ENCODE measurements around the gene SLAMF9. TPM values are rescaled to one million over a fixed set of nuclear protein-coding genes. Genes with fewer than 3 reads are reported as not detected.

Gene SLAMF9
- total RNA-seq, 1 experiment from 2014 or later: 0.36 TPM

DNA sequence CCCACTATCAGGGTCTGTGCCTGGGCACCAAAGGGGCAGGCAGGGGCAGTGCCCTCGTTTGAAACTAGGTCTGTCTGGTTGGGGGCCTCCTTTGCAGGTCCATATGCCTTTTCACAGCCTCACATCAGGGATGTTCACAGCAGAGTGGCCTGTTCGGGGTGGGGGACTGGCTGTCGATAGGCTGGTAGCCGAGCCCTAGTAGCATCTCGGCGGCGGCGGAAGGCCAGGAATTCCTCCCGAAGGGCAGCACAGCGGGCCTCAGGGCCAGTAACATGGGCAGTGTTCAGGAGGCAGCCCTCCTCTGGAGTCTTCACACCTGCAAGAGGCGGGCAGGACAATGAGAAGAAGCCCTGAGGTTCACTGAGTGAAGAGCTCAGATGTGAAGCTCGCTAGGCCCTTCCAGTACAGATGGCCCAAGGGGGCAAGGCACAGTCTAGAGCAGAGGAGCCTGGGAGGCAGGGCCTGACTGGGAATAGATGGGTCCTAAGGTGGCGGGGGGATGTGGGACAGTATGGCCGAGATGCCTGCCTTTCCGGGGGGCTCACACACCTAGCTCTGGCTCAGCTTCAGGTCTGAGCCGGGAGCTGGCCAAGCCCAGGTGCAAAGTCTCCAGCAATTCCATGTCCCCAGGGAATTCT lies 26.7 kb downstream of the SLAMF9 start:
- no peaks in the 10 kb centered on the region; the same call in 1 of the 2 replicates for H3K36me3 ChIP-seq (ENCODE audit: control insufficient read depth, insufficient read depth, low read length)
- no peaks in the 10 kb centered on the region for H3K9me3 ChIP-seq
- ChIA-PET POLR2A (no interaction called here), CTCF (no interaction called here)
- H3K27me3 ChIP-seq (replicated peaks; ENCODE audit: control insufficient read depth, insufficient read depth, low read length): no peaks in the 10 kb centered on the region
- H3K36me3 Mint-ChIP-seq (ENCODE audit: insufficient read depth, unreplicated experiment): peaks cover 56% of the 10 kb centered on the region
- no peak for DNase-seq
- H3K4me3 Mint-ChIP-seq (ENCODE audit: unreplicated experiment): no peak overlapping the region
- H3K4me3 ChIP-seq (ENCODE audit: low read depth, low read length): no peak overlapping the region
- TF ChIP-seq, protein P1, sequence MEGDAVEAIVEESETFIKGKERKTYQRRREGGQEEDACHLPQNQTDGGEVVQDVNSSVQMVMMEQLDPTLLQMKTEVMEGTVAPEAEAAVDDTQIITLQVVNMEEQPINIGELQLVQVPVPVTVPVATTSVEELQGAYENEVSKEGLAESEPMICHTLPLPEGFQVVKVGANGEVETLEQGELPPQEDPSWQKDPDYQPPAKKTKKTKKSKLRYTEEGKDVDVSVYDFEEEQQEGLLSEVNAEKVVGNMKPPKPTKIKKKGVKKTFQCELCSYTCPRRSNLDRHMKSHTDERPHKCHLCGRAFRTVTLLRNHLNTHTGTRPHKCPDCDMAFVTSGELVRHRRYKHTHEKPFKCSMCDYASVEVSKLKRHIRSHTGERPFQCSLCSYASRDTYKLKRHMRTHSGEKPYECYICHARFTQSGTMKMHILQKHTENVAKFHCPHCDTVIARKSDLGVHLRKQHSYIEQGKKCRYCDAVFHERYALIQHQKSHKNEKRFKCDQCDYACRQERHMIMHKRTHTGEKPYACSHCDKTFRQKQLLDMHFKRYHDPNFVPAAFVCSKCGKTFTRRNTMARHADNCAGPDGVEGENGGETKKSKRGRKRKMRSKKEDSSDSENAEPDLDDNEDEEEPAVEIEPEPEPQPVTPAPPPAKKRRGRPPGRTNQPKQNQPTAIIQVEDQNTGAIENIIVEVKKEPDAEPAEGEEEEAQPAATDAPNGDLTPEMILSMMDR (IDR thresholded peaks at IDR 0.05; ENCODE audit: insufficient read depth in 1 of 2, low read depth in 1 of 2, low read length in 1 of 2, severe bottlenecking in 1 of 2, unreplicated experiment in 1 of 2): no peak
- H3K4me1 ChIP-seq: peaks cover 26% of the 10 kb centered on the region
- no peak overlapping the region for H3K27ac Mint-ChIP-seq (ENCODE audit: unreplicated experiment)
- intact Hi-C loops (cut with micrococcal nuclease; ENCODE audit: unreplicated experiment): no loop called here
- no TSS peak for BruUV-seq (replicated peaks)
- H3K4me1 Mint-ChIP-seq (ENCODE audit: low read depth, unreplicated experiment): peaks cover 29% of the 10 kb centered on the region
- no peaks in the 10 kb centered on the region for H3K27me3 Mint-ChIP-seq (ENCODE audit: insufficient read depth, unreplicated experiment)
- no peaks in the 10 kb centered on the region for H3K9me3 Mint-ChIP-seq (ENCODE audit: unreplicated experiment)

DNA sequence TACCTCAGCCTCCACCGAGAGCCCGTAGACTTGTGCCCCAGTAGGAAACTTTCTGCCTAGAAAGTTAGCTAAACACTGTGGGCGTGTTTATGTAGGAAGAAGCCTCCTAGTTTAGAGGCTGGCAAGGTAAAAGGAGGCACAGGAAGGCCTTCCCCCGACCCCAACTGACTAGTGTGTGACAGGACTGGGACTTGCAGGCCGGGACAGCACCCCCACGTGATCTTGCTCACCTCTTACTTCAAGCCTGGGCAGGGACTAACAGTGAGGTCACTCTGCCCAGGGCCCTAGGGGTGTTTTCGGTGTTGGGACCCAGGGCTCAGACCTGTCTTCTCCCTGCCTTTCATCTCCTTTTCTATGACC lies 28.3 kb downstream of the SLAMF9 start:
- peak overlapping the region; percentile 63 for H3K4me3 ChIP-seq (ENCODE audit: low read depth, low read length)
- no peaks in the 10 kb centered on the region for H3K9me3 Mint-ChIP-seq (ENCODE audit: unreplicated experiment)
- H3K4me1 ChIP-seq: peaks cover 40% of the 10 kb centered on the region
- peaks cover 71% of the 10 kb centered on the region for H3K36me3 Mint-ChIP-seq (ENCODE audit: insufficient read depth, unreplicated experiment)
- intact Hi-C loops (cut with micrococcal nuclease; ENCODE audit: unreplicated experiment): loop anchor here (1.0 to 2.0 kb wide), 4 partner anchors 8 to 25 kb away; partner anchors contain the start of gene CFAP45
- POLR2A ChIA-PET: interaction anchor here (1.0 to 1.5 kb wide), 3 partner anchors 9 to 80 kb away, joined by 3 to 10 read pairs (median 5); no protein-coding TSS in a partner anchor
- H3K27me3 Mint-ChIP-seq (ENCODE audit: insufficient read depth, unreplicated experiment): no peaks in the 10 kb centered on the region
- H3K4me3 Mint-ChIP-seq (ENCODE audit: unreplicated experiment): peak overlapping the region; percentile 74
- CTCF ChIA-PET: interaction anchor here (1.2 to 1.5 kb wide), 3 partner anchors 33 to 145 kb away, joined by 5 to 8 read pairs (median 5); partner anchors contain the start of gene DUSP23
- peak overlapping the region; percentile 98 for H3K27ac Mint-ChIP-seq (ENCODE audit: unreplicated experiment)
- TF ChIP-seq, protein P1 (IDR thresholded peaks at IDR 0.05; ENCODE audit: insufficient read depth in 1 of 2, low read depth in 1 of 2, low read length in 1 of 2, severe bottlenecking in 1 of 2, unreplicated experiment in 1 of 2): no peak
- H3K9me3 ChIP-seq: no peaks in the 10 kb centered on the region
- BruUV-seq (replicated peaks): TSS peak; percentile 86
- no peaks in the 10 kb centered on the region; the same call in 1 of the 2 replicates for H3K36me3 ChIP-seq (ENCODE audit: control insufficient read depth, insufficient read depth, low read length)
- H3K27me3 ChIP-seq (replicated peaks; ENCODE audit: control insufficient read depth, insufficient read depth, low read length): no peaks in the 10 kb centered on the region
- peaks cover 40% of the 10 kb centered on the region for H3K4me1 Mint-ChIP-seq (ENCODE audit: low read depth, unreplicated experiment)
- DNase-seq: peak; percentile 58 to 67

DNA sequence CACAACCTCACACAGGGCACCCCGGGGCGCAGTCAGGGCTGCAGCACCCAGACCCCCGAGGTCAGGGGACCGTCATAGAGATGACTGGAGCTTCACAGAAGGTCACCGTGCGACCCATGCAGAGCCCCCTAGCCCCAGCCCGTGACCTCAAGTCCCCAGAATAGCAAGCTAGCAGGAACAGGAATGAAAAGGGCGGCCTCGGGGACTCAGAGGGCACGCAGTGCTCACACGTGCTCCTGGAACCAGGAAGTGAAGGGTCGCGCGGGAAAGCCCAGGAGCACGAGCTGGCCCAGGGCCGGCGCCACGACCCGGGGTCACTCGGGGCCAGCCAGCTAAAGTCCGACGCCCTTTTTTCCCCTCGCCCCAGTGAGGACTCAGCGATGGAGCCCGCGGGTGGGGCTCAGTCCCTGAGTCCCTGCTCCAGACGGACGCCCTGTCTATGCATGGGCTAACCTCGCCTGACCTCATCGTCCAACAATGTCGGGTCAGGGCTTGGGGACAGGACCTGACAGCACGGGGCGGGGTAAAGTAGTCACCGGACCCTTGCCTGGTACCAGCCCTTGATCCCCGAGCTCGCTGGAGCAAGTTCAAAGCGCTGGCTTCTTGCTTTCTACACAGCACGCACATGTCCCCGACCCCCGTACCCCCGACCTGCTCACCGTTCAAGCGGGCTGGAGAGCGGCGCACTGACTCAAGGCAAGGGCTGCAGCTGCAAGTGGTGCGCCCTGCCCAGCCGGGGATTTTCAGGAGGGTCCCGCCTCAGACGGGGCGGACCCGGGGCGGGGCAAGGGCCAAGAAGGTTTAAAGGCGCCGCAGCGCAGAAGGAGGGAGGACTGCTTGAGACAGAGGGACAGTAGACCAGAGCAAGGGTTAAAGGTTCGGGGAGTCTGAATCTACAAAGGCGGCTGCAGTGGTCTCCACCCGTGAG lies 29.0 kb downstream of the SLAMF9 start, which contains the start of gene TAGLN2:
TSS of gene TAGLN2 (minus strand) at position 717 of the 928 bp plus-strand sequence. CDS start 4,998 bp downstream, outside the sequence.
- no peaks in the 10 kb centered on the region for H3K9me3 Mint-ChIP-seq (ENCODE audit: unreplicated experiment)
- ChIA-PET POLR2A (interaction anchor here (0.8 to 1.5 kb wide), 4 partner anchors 9 to 81 kb away, joined by 3 to 10 read pairs (median 4); no protein-coding TSS in a partner anchor), CTCF (interaction anchor here (1.1 to 1.7 kb wide), 5 partner anchors 9 to 144 kb away, joined by 3 to 8 read pairs (median 5); partner anchors contain the start of gene DUSP23)
- H3K4me1 ChIP-seq: peaks cover 43% of the 10 kb centered on the region
- H3K36me3 Mint-ChIP-seq (ENCODE audit: insufficient read depth, unreplicated experiment): peaks cover 73% of the 10 kb centered on the region
- H3K4me3 Mint-ChIP-seq (ENCODE audit: unreplicated experiment): peak within 1 kb of the TSS; percentile 74
- peak; percentile 91 to 92 for DNase-seq
- H3K4me1 Mint-ChIP-seq (ENCODE audit: low read depth, unreplicated experiment): peaks cover 43% of the 10 kb centered on the region
- peak within 1 kb of the TSS; percentile 63 for H3K4me3 ChIP-seq (ENCODE audit: low read depth, low read length)
- H3K9me3 ChIP-seq: no peaks in the 10 kb centered on the region
- no peaks in the 10 kb centered on the region for H3K27me3 Mint-ChIP-seq (ENCODE audit: insufficient read depth, unreplicated experiment)
- BruUV-seq (replicated peaks): TSS peak; percentile 45
- TF ChIP-seq, protein P1 (IDR thresholded peaks at IDR 0.05; ENCODE audit: insufficient read depth in 1 of 2, low read depth in 1 of 2, low read length in 1 of 2, severe bottlenecking in 1 of 2, unreplicated experiment in 1 of 2): no peak
- no peaks in the 10 kb centered on the region for H3K27me3 ChIP-seq (replicated peaks; ENCODE audit: control insufficient read depth, insufficient read depth, low read length)
- peak within 1 kb of the TSS; percentile 98 for H3K27ac Mint-ChIP-seq (ENCODE audit: unreplicated experiment)
- intact Hi-C loops (cut with micrococcal nuclease; ENCODE audit: unreplicated experiment): loop anchor here (1.0 to 2.0 kb wide), 4 partner anchors 8 to 24 kb away; partner anchors contain the start of gene CFAP45
- H3K36me3 ChIP-seq (ENCODE audit: control insufficient read depth, insufficient read depth, low read length): peaks cover 2% of the 10 kb centered on the region; the same call in 1 of the 2 replicates

Data from Caco-2 (cell line).